Spleen (tissue), 11 donors: ENCODE results near the gene AK1. TPM values are rescaled to one million over a fixed set of nuclear protein-coding genes. Genes with fewer than 3 reads are reported as not detected.

Experiments
- DNase-seq: peaks from one replicate; pipeline ENCODE4 v3.0.0-alpha.2; 2020
- H3K27ac ChIP-seq, 8 donors: fragments of 200-600 bp; sonication (generic) in 7 of 8; 1 replicate in 4 of 8; 2 replicates in 4 of 8; pipeline versions ENCODE4 v1.5.0 to v1.8.0; 2016 to 2021; ENCODE audit warnings: inconsistent platforms in 4 of 8, mild to moderate bottlenecking in 4 of 8, moderate library complexity in 1 of 8
- H3K27me3 ChIP-seq, 7 donors: fragments of 200-600 bp; sonication (generic) in 6 of 7; replicated peaks in 1 of 7; 1 replicate in 4 of 7; 2 replicates in 3 of 7; pipeline versions ENCODE4 v1.5.0 to v1.8.0; 2016 to 2021; ENCODE audit warnings: inconsistent platforms in 3 of 7, mild to moderate bottlenecking in 1 of 7
- H3K36me3 ChIP-seq, 6 donors: fragments of 200-600 bp; sonication (generic) in 5 of 6; 1 replicate in 4 of 6; 2 replicates in 2 of 6; pipeline versions ENCODE4 v1.5.0 to v1.8.0; 2016 to 2021; ENCODE audit warnings: inconsistent platforms in 2 of 6
- H3K4me1 ChIP-seq, 6 donors: fragments of 200-600 bp; sonication (generic) in 5 of 6; 1 replicate in 3 of 6; 2 replicates in 3 of 6; pipeline versions ENCODE4 v1.5.0 to v1.8.0; 2016 to 2021; ENCODE audit warnings: inconsistent platforms in 3 of 6
- H3K4me3 ChIP-seq, 8 donors: fragments of 200-600 bp; sonication (generic) in 7 of 8; 1 replicate in 4 of 8; 2 replicates in 4 of 8; pipeline versions ENCODE4 v1.5.0 to v1.8.0; 2016 to 2021; ENCODE audit warnings: inconsistent platforms in 4 of 8, mild to moderate bottlenecking in 4 of 8, moderate library complexity in 2 of 8
- H3K9me3 ChIP-seq, 8 donors: fragments of 200-600 bp; sonication (generic) in 7 of 8; 1 replicate in 4 of 8; 2 replicates in 4 of 8; pipeline versions ENCODE4 v1.5.0 to v1.8.0; 2016 to 2021; ENCODE audit warnings: inconsistent platforms in 4 of 8
- CTCF ChIP-seq, 11 experiments: fragments of 200-600 bp in 7 of 11; fragments of 450-650 bp in 4 of 11; sonication (generic) in 4 of 11; IDR thresholded peaks in 8 of 11; conservative IDR thresholded peaks in 3 of 11; 1 replicate in 7 of 11; 2 replicates in 4 of 11; pipeline versions ENCODE4 v1.4.0 to v1.8.0; 2016 to 2021; ENCODE audit warnings: antibody characterized with exemption in 11 of 11, inconsistent platforms in 4 of 11, mild to moderate bottlenecking in 1 of 11
- POLR2A ChIP-seq, 3 donors: fragments of 450-650 bp; IDR thresholded peaks; one replicate each; pipeline ENCODE4 v1.5.1; 2017; ENCODE audit warnings: antibody characterized with exemption in 3 of 3, mild to moderate bottlenecking in 1 of 3
- POLR2AphosphoS5 ChIP-seq, 3 donors: sonication (generic); formaldehyde crosslinking; IDR thresholded peaks; one replicate each; pipeline ENCODE4 v1.5.1; 2017; ENCODE audit warnings: antibody characterized with exemption in 3 of 3
- whole genome bisulfite sequencing, 5 donors: extraction: QIAGEN DNeasy Blood & Tissue Kit in 3 of 5; methylation state at CpG; one replicate each; pipeline versions ENCODE4 v1.1.5 to v1.1.7; 2013 to 2018; 5-methylcytosine and 5-hydroxymethylcytosine counted together
- intact Hi-C: fragments of 100-400 bp; cut with DNase I; formaldehyde crosslinking; loops from one replicate; pipeline ENCODE4 v1.15.0; 2023; ENCODE audit warnings: low total_unique reads
- polyA plus RNA-seq, 3 donors: library from polyadenylated mRNA; stranded (reverse); fragments of 200-250 nt; gene quantifications; one replicate each; pipeline ENCODE4 v1.2.1, GENCODE V29; 2013
- total RNA-seq, 7 donors: library from RNA; depleted of rRNA in 3 of 7; stranded (reverse); fragments of >200 nt in 3 of 7; fragmentation: NEBNext Ultra II Directional in 4 of 7; extraction: Animal tissue kit (Norgen Biotek cat#: 25700) in 4 of 7; gene quantifications; one replicate each; pipeline versions ENCODE4 v1.1.0 to v1.2.1, GENCODE V29; 2016 to 2021
- donor health status: healthy with polysubstance abuse.
- donor health status: DM: no; HTN: no; CAD: no; lungs with moderate emphysema.
- donor health status: DM: no; HTN: no; CAD: no.
- donor health status: Bipolar disorder and iron deficiency.
- donor health status: healthy.
- donor health status: DM: no; HTN: no; CAD: no.
- donor health status: DM: yes; HTN: yes; CAD: no.

AK1 gene
- total and polyA plus RNA-seq, 10 donors, result 41.3 to 97.9 (median 62.3) TPM

- Histone ChIP-seq H3K4me1 (peaks cover 53 to 83% (median 69%) of the 10 kb centered on the region in 6 donors), H3K4me3 (no peak overlapping the region), H3K9me3 (no peaks in the 10 kb centered on the region), H3K27ac (peak overlapping the region in 7 of 8 donors; percentile 15 to 91 (median 87)), H3K27me3 (peaks cover 0 to 16% (median 5%) of the 10 kb centered on the region in 7 donors), H3K36me3 (peaks cover 0 to 8% (median 0%) of the 10 kb centered on the region in 6 donors)
- intact Hi-C loops, result no loop called here
- WGBS, 5 donors, result 41 to 63% (median 52%) methylated on average over 7 to 8 of the region's 8 CpGs
- DNase-seq, result no peak
- TF ChIP-seq POLR2AphosphoS5 (IDR thresholded peaks at IDR 0.05) (peak in 2 of 3 donors; percentile 74 to 79), POLR2A (IDR thresholded peaks at IDR 0.05) (no peak), CTCF (IDR thresholded peaks at IDR 0.05 in 8 of 11, conservative IDR thresholded peaks at IDR 0.05 in 3 of 11) (no peak)
Observed at GRCh38 chr9:127919253-127919815, 41.9 kb upstream of the AK1 start.

- no peaks in the 10 kb centered on the region for H3K9me3 ChIP-seq
- no peak for DNase-seq
- peak overlapping the region; percentile 15 to 91 (median 86) for H3K27ac ChIP-seq
- peaks cover 0 to 17% (median 4%) of the 10 kb centered on the region in 6 donors for H3K36me3 ChIP-seq
- no peak for TF ChIP-seq POLR2AphosphoS5 (IDR thresholded peaks at IDR 0.05)
- peak in 5 of 11 experiments; percentile 8 to 41 (median 24) for TF ChIP-seq CTCF (IDR thresholded peaks at IDR 0.05 in 8 of 11, conservative IDR thresholded peaks at IDR 0.05 in 3 of 11)
- no peak overlapping the region for H3K4me3 ChIP-seq
- peaks cover 0 to 16% (median 5%) of the 10 kb centered on the region in 7 donors for H3K27me3 ChIP-seq
- 77 to 84% (median 81%) methylated on average over 8 of the region's 8 CpGs for WGBS, 5 donors
- peaks cover 53 to 89% (median 76%) of the 10 kb centered on the region in 6 donors for H3K4me1 ChIP-seq
- intact Hi-C loops, result no loop called here
Observed at GRCh38 chr9:127918183-127919107, 41.0 kb upstream of the AK1 start.

GRCh38 chr9:127917603-127918002 lies 40.1 kb upstream of the AK1 start:
- Histone ChIP-seq H3K27ac (peak overlapping the region; percentile 28 to 91 (median 86)), H3K4me3 (peak overlapping the region in 3 of 8 donors; percentile 75 to 94 (median 77)), H3K27me3 (peaks cover 0 to 10% (median 5%) of the 10 kb centered on the region in 7 donors), H3K9me3 (no peaks in the 10 kb centered on the region), H3K4me1 (peaks cover 53 to 97% (median 84%) of the 10 kb centered on the region in 6 donors), H3K36me3 (peaks cover 0 to 26% (median 11%) of the 10 kb centered on the region in 6 donors)
- TF ChIP-seq POLR2AphosphoS5 (IDR thresholded peaks at IDR 0.05), result peak in 2 of 3 donors; percentile 21 to 37
- TF ChIP-seq CTCF (IDR thresholded peaks at IDR 0.05 in 8 of 11, conservative IDR thresholded peaks at IDR 0.05 in 3 of 11), result no peak
- TF ChIP-seq POLR2A (IDR thresholded peaks at IDR 0.05), result no peak
- WGBS, 5 donors, result 41 to 50% (median 45%) methylated on average over 6 of the region's 6 CpGs
- peak; percentile 86 for DNase-seq
- intact Hi-C loops, result no loop called here
